KMS-11 (cell line): ENCODE data around the gene PLXDC1.

Source experiments
- H2AFZ ChIP-seq: fragments of 200-600 bp; sonication (generic); 2 replicates; pipeline ENCODE4 v1.6.1; 2016; ENCODE audit warnings: antibody characterized with exemption, mixed run types, low read depth
- H3K27ac ChIP-seq: fragments of 200-600 bp; sonication (generic); 2 replicates; pipeline ENCODE4 v1.6.1; 2016; ENCODE audit warnings: mild to moderate bottlenecking, mixed run types
- H3K27me3 ChIP-seq: fragments of 200-600 bp; sonication (generic); 2 replicates; pipeline ENCODE4 v1.6.1; 2017; ENCODE audit warnings: mild to moderate bottlenecking, low read depth, mixed run types, moderate library complexity; ENCODE audit not compliant: insufficient read depth
- H3K36me3 ChIP-seq: fragments of 200-600 bp; sonication (generic); 2 replicates; pipeline ENCODE4 v1.6.1; 2017; ENCODE audit warnings: mild to moderate bottlenecking, mixed run types; ENCODE audit not compliant: insufficient read depth
- H3K4me1 ChIP-seq: fragments of 200-600 bp; sonication (generic); 2 replicates; pipeline ENCODE4 v1.6.1; 2016; ENCODE audit warnings: mild to moderate bottlenecking, low read depth, mixed run types; ENCODE audit not compliant: poor library complexity, severe bottlenecking
- H3K4me2 ChIP-seq: fragments of 200-600 bp; sonication (generic); 2 replicates; pipeline ENCODE4 v1.7.0; 2016; ENCODE audit warnings: mild to moderate bottlenecking, mixed run types
- H3K4me3 ChIP-seq: fragments of 200-600 bp; sonication (generic); IDR thresholded peaks from 2 replicates; pipeline ENCODE4 v1.6.1; 2017; ENCODE audit warnings: low read depth, low read length, mixed read lengths; ENCODE audit not compliant: insufficient read depth
- H3K79me2 ChIP-seq: fragments of 200-600 bp; sonication (generic); 2 replicates; pipeline ENCODE4 v1.6.1; 2016; ENCODE audit warnings: low read depth, mixed run types; ENCODE audit not compliant: insufficient read depth
- H3K9ac ChIP-seq: fragments of 200-600 bp; sonication (generic); 2 replicates; pipeline ENCODE4 v1.6.1; 2016; ENCODE audit warnings: mild to moderate bottlenecking, mixed run types
- H4K20me1 ChIP-seq: fragments of 200-600 bp; sonication (generic); 2 replicates; pipeline ENCODE4 v1.6.1; 2016; ENCODE audit warnings: mild to moderate bottlenecking, mixed run types; ENCODE audit not compliant: insufficient read depth
- CTCF ChIP-seq: fragments of 200-600 bp; sonication (generic); conservative IDR thresholded peaks from 2 replicates; pipeline ENCODE4 v1.6.1; 2017; ENCODE audit warnings: low read depth, mild to moderate bottlenecking, antibody characterized with exemption, low read length, moderate library complexity, mixed read lengths

PLXDC1 gene

GRCh38 chr17:39074676-39075075, 76.8 kb downstream of the PLXDC1 start:
- TF ChIP-seq CTCF: no peak
- no peaks in the 10 kb centered on the region for H4K20me1 ChIP-seq

GRCh38 chr17:39073916-39074315, 77.5 kb downstream of the PLXDC1 start:
- H3K36me3 ChIP-seq: no peaks in the 10 kb centered on the region
- no peaks in the 10 kb centered on the region for H3K27me3 ChIP-seq

More at GRCh38 chr17:39074676-39075075, 76.8 kb downstream of the PLXDC1 start:
- Histone ChIP-seq H3K4me1 (no peaks in the 10 kb centered on the region), H2AFZ (no peak overlapping the region), H3K4me3 (no peak overlapping the region), H3K27me3 (no peaks in the 10 kb centered on the region), H3K4me2 (no peak overlapping the region), H3K36me3 (no peaks in the 10 kb centered on the region), H3K9ac (no peak overlapping the region), H3K27ac (no peak overlapping the region), H3K79me2 (no peaks in the 10 kb centered on the region)

GRCh38 chr17:39073353-39073752, 78.1 kb downstream of the PLXDC1 start:
- Histone ChIP-seq H3K4me1 (no peaks in the 10 kb centered on the region), H4K20me1 (no peaks in the 10 kb centered on the region), H2AFZ (no peak overlapping the region), H3K79me2 (no peaks in the 10 kb centered on the region), H3K36me3 (no peaks in the 10 kb centered on the region), H3K4me2 (no peak overlapping the region), H3K9ac (no peak overlapping the region), H3K4me3 (no peak overlapping the region), H3K27me3 (no peaks in the 10 kb centered on the region), H3K27ac (no peak overlapping the region)
- no peak for TF ChIP-seq CTCF

More at GRCh38 chr17:39073916-39074315, 77.5 kb downstream of the PLXDC1 start:
- H3K4me1 ChIP-seq: no peaks in the 10 kb centered on the region
- no peak for TF ChIP-seq CTCF
- no peak overlapping the region for H3K4me3 ChIP-seq
- no peak overlapping the region for H3K4me2 ChIP-seq
- no peak overlapping the region for H2AFZ ChIP-seq
- H3K79me2 ChIP-seq: no peaks in the 10 kb centered on the region
- no peaks in the 10 kb centered on the region for H4K20me1 ChIP-seq
- H3K9ac ChIP-seq: no peak overlapping the region
- H3K27ac ChIP-seq: no peak overlapping the region

- H3K36me3 ChIP-seq: no peaks in the 10 kb centered on the region
- H3K4me3 ChIP-seq: no peak overlapping the region
- TF ChIP-seq CTCF: no peak
- H3K4me1 ChIP-seq: no peaks in the 10 kb centered on the region
- no peaks in the 10 kb centered on the region for H3K79me2 ChIP-seq
- H2AFZ ChIP-seq: no peak overlapping the region
- H3K9ac ChIP-seq: no peak overlapping the region
- no peaks in the 10 kb centered on the region for H4K20me1 ChIP-seq
- no peaks in the 10 kb centered on the region for H3K27me3 ChIP-seq
- H3K27ac ChIP-seq: no peak overlapping the region
- H3K4me2 ChIP-seq: no peak overlapping the region
These were observed 79.9 kb downstream of the PLXDC1 start for GRCh38 chr17:39071573-39071972.
